NOMO-1 treated with dmso at 0.1 percent for 144 hours (cell line): ENCODE measurements around the gene OSBPL2.

Experiments
- DNase-seq: peaks from one replicate; lab custom pipeline; 2025; ENCODE audit not compliant: unreplicated experiment; lab: John Stamatoyannopoulos, UW

Gene OSBPL2

GRCh38 chr20:62220666-62221568, 17.4 kb upstream of the OSBPL2 start:
- DNase-seq: no peak

- no peak for DNase-seq
Measured at GRCh38 chr20:62222266-62222850, 16.0 kb upstream of the OSBPL2 start.

DNA sequence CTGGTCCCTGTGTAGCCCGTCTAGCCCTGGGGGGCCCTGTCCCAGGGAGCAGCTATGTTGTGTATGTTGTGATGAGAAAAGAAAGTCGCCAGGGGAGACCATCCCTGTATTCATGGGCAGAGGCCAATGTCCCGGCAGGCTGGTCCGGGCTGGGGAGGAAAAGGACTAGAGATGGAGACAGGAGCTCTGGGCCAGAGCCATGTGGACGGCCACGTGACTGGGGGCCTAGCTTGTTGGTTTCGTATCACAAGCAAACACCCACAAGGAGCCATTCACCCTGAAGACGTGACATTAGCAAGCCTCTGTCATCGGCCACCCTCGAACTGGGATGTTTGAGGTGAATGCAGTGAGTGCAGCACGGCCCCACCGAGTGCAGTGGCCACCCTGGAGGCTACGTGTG, 15.3 kb upstream of the OSBPL2 start:
- no peak for DNase-seq

DNA sequence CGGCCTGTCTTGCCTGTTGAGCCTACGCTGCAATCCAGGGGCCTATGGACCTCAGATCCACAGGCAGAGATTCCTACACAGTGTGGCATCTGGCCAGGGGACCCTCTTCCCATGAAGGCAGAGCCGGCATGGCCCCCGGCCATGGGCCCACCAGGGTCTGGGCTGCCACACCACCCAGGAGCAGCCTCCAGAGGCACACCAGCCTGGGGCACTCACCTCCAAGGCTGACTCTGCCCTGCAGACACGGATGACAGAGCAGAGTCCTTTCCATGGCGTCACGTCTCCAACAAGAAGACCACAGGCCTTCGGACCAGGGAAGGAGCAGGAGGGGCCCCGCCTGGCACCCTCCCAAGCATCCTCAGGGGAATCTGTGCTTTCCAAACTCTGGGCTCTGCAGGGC, 14.8 kb upstream of the OSBPL2 start:
- no peak for DNase-seq

DNA sequence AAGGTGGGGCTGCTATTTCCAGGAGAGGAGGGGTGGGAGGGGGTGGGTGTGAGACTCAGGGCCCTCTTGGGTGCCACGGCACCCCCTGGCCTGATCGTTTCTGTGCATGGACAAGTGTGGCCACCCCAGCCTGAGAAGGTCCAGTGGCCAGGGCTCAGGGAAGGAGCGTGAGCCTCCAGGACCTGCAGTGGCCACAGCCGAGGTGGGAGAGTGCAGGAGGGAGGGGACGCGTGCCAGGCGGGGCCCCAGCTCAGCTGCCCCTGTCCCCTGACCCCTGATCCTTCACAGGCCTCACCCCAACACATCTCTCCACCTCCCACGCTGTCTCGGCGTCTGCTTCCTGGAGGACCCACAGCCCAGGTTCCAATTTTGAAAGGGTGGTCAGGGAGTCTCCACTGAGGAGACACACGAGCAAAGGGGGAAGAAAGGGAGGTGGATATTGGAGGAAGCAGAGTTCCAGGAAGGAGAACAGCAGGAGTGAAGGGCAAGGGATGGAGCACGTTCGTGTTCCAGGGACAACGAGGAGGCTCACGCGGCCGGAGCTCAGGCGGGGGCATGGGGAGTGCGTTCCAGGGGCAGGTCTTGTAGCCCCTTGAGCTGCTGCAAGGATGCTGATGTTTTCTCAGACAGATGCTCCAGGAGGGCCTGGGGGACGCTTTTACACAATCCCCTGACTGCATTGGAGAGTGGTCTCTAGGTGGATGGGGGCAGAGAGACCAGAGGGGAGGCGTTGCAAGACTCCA, 14.0 kb upstream of the OSBPL2 start:
- DNase-seq: no peak

DNA sequence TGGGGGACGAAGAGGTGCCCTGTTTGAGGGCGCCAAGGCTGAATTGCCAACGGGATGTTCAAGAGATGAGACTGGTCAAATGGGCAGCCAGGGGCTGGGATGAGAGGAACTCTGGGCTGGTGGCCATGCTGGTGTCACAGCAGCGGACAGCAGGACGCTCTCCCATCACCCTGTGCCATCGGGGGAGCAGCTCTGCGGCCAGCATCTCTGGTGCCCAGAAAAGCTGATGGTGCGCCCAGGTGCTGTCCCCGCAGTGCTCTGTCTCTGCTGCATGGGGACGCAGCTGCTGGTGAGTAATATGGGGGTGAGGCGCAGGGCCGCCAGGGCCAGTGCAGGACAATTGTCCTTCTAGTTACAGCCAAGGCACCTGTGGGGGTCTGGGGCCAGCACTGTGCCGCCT, 13.3 kb upstream of the OSBPL2 start:
- no peak for DNase-seq

GRCh38 chr20:62225820-62226635, 12.3 kb upstream of the OSBPL2 start:
- no peak for DNase-seq

DNA sequence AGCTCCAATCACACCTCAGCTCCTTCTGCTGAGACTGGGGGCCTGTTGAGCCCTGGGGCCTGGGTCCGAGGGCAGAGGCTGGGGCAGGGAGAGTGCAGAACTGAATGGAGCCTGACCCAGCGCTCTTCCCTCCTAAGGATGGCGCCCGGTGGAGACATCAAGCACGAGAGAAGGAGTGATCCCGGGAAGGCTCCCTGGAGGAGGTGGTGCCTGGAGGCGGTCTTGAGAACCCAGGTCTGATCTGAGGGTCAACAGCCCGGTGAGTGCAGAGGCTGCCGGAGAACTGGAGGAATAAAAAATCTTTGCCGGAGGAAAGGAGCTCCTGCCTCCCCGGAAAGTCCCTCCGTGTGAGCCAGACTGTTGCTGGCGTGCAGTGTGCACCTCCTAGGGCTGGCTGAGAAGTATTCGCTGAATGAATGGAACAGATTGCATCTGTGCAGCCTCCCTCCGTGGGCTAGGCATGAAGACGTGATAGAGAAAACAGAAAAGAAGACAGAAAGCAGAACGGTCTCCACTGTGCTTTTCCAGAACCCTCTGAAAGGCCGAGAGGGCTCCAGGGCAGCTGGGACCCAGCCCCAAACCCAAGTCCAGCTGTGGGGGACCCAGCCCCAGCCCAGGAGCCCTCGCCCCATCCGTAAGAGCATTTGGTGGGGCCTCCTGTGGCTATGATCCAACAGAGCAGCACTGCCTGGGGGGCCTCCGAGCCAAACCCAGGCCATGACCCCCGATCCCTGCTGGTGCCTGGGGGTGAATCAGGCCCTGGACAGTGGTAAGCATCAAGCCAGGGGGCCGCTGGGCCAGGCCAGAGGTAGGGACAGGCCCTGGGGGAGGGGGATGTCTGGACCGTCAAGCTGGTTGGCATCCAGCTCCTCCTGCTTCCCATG, 11.4 kb upstream of the OSBPL2 start:
- DNase-seq: no peak

GRCh38 chr20:62227591-62227976, 10.7 kb upstream of the OSBPL2 start:
- no peak for DNase-seq

DNA sequence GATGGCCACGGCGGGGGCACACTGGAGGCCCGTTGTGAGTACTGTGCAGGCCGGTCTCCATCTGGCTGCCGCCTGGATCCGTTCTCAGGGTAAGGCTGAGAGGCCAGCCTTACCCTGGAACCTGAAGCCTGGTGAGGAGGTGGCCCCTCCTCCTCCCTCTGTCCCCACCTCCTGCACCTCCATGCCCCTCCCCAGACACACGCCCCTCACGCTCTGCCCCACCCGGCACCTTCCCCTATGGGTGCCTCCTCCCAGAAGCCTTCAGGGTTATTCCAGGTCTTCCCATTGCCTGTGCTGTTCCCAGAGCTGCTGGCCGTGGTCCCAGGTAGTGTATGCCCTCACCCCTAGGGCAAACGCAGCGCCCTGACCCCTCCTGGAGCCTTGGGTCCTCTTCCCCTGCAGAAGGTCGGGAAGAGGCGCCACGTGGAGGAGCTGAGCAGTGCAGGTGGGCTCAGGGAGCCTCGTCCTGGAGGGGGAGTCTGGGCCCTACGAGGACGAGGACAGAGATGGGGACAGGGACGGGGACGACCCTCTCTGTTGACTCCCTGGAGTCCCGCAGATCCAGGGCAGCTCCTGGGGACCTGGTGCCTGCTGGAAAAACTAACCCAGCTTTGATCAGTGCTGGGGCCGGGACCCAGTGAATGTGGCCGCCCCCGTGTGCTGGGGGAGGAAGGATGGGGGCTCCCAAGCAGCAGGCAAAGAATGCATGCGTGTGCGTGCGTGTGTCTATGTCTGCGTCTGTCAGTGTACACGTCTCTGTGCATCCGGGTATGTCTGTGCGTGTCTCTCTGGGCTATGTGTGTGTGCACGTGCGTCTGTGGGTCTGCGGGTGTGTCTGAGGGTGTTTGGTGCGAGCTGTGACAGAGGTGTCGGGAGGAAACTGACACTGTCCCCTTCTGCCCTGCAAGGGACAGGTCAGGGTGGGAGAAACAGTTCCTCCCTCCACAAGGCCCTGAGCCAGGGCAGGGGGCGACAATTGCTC, 10.1 kb upstream of the OSBPL2 start:
- no peak for DNase-seq

DNA sequence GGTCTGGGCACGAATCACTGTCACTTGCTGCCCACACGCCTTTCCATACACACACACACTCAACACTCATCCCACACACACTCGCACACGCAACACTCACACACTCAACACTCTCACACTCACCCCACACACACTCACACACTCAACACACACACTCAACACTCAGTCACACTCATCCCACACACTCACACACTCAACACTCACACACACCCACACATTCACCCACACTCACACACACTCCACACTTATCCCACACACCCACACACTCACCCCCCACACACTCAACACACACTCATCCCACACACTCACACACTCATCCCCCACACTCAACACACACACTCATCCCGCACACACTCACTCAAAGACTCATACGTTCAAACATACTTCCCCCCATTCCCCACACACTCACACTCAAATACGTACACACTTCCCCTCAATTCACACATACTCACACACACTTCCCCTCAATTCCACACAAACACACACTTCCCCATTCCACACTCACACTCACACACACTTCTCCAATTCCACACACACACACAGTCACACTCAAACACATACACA, 9.3 kb upstream of the OSBPL2 start:
- DNase-seq: no peak

GRCh38 chr20:62229667-62230066, 8.7 kb upstream of the OSBPL2 start:
- no peak for DNase-seq

DNA sequence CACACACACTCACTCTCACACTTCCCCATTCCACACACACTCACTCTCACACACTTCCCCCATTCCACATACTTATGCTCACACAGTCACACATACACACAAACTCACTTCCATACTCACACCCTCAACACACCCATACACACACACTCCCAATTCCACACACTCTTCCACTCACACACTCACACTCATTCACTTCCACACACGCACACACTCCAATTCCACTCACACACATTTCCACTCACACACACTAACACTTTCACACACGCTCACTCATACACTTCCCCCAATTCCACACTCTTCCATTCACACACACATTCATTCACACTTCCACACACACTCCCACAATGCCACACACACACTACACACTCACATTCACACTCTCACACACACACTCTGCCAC, 8.0 kb upstream of the OSBPL2 start:
- no peak for DNase-seq

DNA sequence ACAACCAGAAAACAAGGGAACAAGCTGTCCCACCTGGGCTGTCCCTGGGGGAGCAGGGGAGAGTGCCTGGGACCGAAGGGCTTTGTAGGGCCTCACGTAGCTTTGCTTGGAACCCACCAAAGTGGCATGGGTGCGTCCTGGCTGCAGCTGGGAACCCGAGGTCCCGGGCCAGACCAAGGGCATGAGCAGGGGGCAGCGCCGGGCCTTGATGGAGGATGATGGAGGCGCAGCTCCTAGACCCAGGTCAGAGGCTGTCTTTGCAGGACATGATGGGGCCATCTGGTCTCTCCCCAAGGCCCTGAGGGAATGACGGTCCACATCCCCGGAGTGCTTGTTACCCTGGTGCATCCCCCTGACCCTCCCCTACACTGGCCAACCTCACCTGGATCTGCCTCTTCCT, 7.6 kb upstream of the OSBPL2 start:
- DNase-seq: no peak

DNA sequence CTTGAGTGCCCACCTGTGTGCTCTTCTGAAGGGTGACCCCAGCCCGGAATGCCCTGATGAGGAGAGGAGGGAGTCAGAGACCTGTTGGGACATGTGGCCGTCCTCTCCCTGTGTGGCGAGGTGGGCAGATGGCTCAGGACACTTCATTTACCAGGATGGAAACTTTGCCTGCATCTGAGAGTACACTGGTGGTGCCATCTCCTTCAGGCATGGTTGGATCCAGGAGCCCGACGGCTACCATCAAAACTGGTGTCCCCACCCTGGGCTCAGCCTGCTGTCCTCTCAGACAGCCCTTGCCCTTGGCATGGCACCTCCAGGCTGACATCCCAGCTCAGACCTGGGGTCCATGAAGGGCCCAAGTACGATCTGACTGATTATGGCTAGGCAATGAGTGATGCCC, 7.0 kb upstream of the OSBPL2 start:
- DNase-seq: no peak

DNA sequence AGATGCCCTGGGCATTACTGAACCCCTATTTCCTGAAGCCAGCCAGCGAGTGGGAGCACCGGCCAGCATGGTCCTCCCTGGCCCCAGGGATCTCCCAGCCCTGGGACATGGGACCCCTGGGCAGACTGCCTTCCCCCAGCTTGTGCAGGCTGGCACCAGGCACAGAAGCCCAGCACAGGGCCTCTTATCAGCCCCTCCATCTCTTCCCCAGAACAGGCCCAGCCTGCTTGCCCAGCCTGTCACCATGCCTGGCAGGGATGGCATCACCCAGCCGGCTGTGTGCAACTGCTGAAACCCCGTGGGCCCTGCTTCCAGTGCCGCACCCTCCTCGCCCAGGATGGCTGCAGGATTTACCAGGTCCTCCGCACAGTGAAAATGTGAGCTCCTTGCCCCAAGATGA, 6.1 kb upstream of the OSBPL2 start:
- DNase-seq: no peak

- no peak for DNase-seq
Measured at GRCh38 chr20:62232770-62233645, 5.3 kb upstream of the OSBPL2 start.

DNA sequence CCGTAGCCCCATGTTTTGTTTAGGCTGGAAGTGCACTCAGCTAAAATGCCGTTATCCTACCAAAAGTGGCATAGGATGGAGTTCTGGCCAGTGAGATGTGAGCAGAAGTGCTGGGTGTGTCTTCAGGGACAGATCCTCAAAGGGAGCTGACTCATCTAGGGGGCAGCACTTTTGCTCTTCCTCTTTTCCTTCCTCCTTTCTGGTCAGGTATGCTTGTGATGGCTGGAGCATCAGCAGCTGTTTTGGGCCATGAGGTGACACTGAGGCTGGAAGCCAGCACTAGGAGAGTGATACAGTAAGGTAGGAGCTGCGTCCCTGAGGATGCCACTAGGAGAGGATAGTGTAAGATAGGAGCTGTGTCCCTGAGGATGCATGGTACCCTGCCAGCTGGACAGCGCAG, 4.6 kb upstream of the OSBPL2 start:
- DNase-seq: no peak
